Embryonic facial prominence (tissue), 1 donor: ENCODE data around the gene CADM2.
"Not testable (repeated sequence)": the region's sequence is repeated elsewhere in the genome, so short reads cannot be mapped to it uniquely, and the experiment has no call there.

Experiments
- DNase-seq: peaks from one replicate; pipeline ENCODE4 v3.0.0-alpha.2; 2016; ENCODE audit errors: extremely low spot score

CADM2 gene

DNA sequence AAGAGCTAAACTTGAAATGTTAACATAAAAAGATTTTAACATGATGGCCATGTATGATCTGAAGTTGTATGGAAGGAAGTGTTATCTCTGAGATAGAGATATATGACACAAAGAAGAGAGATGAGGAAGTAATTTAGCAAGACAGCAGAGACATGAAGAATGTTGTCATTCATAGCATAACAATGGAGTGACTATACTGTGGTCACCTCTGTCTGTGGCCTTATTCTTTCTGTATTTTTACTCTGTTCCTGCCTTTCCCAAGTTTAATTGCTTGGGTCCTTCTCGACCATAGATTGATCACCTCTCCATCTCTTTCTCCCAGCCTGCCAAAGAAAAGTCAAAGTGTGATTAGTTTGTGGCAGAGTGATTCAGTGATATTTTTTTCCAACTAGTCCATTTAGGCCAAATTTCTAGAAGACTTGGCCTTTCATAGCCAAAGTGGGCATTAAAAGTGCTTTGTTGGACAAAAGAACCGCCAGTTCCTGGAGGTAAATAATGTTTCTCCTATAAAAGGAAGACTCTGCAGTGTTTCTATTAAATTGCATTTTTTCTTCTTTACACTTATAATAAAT lies 711.9 kb downstream of the CADM2 start:
- no peak for DNase-seq

- DNase-seq: no peak
Measured at GRCh38 chr3:85672761-85673160, 714.0 kb downstream of the CADM2 start.

DNA sequence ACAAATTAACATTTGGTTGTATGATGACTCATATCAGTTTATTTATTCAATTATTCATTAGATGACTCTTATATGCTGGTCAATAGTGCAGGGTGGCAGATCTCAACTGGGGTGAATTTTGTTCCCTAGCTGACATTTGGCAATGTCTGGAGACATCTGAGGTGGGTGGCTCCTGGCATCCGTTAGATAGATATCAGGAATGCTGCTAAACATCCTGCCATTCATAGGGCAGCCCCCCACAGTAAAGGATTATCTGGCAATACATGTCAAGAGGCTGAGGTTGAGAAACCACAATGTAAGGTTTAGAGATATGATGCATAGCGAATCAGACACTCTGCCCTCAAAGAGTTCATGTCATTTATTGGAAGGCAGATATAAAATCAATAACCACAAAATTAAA lies 719.9 kb downstream of the CADM2 start:
- DNase-seq: no peak

DNA sequence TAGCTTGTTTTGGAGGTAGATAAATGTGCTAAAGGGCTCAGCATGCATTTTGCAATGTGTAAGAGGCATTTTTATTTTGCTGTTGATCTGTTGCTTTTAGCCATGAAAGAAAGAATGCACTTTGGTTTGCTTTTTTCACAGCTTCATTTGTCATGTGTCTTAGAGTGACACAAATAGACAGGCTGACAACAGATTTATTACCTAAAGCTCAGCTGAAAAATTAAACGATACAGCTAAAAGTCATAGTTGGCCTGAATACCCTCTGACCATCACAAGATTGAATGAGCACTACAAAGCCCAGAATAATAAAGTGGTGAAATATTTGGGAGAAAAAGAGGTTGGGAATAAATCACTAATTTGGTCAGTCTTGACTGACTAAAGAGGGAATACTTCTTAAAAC lies 723.1 kb downstream of the CADM2 start:
- DNase-seq: no peak

- DNase-seq: no peak
Measured at GRCh38 chr3:85691196-85691595, 732.4 kb downstream of the CADM2 start.

DNA sequence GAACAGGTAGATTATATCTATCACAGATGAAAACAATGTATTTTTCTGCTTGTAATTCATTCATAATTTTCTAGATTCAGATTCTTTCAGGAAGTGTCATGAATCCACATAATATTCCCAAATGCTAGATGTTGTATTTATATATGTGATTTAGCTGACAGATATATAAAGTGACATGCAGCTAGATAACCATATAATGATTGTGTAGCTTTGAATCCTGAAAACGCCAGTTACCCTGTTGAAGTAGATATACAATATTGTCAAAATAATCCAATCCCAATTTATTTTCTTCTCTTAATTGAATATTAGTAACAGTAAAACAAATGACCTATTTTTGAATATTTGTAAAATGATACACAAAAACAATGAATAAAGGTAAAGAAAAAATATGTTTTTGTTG lies 738.4 kb downstream of the CADM2 start:
- no peak for DNase-seq

- DNase-seq: no peak
Measured at GRCh38 chr3:85706130-85706529, 747.3 kb downstream of the CADM2 start.

DNA sequence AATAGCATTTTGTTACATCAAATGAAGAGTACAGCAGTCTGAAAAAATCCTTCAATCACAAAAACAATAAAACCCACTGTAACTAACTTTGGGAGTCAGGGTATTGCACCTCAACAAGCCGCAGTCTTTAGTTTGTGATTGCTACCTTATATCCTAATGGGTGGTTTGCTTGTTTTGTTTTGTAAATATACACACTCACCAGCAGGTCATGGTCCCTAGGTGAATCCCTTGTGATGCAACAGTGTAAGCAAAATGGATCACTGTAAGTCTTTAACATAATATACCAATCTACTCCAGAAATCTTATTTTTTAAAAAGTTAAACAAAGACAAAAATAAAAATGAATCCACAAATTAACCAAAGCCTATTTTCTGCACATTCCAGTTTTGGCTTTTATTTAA lies 749.5 kb downstream of the CADM2 start:
- DNase-seq: not testable (repeated sequence)

GRCh38 chr3:85709346-85709892 lies 750.6 kb downstream of the CADM2 start:
- no peak for DNase-seq

GRCh38 chr3:85710490-85710889 lies 751.7 kb downstream of the CADM2 start:
- DNase-seq: no peak

DNA sequence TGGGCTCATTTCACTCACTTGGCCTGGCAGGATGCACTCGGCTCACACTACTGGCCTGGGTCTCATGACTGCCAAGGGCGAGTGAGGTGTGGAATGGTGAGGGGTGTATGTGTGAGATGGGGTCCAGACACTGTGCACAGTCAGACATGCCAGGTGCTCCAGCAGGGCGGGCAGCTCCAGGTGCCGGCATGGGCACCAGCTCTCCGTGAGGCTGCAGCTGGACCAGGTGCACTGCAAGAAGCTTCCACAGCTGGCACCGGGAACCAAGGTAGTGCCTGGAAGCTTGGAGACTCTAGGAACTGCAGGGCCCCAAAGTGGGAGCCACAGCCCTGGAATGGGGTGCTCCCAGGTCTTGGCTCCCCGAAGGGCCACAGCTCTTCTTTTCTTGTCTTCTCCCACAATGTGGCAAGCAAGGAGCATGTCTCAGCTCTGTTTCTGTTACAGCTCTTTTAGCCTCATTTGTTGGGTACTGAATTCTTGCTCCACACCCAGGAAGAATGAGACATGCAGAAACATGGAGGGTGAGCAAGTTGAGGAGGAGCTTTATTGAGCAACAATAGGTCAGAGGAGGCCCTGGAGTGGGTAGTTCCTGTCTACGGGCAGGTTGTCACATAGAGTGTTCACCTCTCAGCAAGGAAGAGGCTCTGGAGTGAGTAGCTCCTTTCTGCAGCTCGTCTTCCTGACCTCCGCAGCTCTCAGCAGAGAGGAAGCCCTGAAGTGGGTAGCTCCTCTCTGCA lies 762.8 kb downstream of the CADM2 start:
- no peak for DNase-seq

DNA sequence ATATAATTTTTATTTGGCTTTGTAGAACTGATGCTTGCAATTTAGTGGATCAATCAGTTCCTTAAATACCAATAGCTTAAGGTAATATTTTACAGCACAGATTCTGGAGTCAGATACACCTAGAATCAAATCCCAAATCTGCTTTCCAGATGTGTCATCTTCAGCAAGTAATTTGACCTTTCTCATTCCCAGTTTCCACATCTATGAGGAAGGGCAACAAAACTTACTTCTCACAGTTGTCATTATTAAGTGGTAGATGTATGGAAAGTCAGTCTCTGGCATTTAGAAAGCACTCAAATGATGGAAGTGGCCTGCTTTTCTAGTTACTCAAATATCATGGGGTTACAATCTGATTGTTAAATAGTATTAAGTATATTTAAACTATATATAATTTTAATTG lies 767.0 kb downstream of the CADM2 start:
- DNase-seq: no peak

- no peak for DNase-seq
Measured at GRCh38 chr3:85726241-85726640, 767.5 kb downstream of the CADM2 start.

DNA sequence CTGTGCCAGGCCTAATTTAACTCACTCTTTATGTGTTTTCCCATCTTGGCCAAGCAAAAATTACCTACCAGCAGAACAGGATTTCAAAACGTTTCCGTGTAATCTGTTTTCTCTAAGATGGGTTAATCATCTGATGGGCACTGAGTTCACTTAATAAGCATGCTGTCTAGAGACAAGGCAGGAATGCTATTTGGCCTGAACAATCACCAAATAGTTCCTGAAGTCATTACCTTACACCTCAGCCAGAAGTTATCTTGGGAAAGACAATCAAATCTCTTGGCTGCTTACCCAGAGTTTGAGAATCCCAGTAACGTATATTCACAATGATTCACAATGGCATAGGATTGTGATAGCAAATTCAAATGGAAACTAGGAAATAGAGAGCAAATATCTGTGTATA lies 779.1 kb downstream of the CADM2 start:
- no peak for DNase-seq

DNA sequence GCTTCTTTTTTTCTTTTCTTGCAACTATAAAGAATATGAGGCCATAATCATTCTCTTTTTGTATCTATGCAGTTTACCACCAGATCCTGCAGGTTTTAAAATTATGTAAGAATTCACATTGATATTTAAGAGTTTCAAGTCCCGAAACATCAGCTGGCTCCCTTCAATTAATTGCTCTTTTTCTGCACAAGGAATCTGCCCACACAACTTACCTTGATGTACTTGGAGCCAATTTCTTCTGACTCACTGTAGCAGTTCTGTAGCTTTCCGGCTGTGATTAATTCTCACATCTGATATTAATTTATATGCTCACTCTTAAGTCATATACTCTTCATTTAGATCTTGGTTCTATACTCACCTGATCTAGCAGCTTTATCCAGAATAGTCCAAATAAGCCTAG lies 781.8 kb downstream of the CADM2 start:
- no peak for DNase-seq

DNA sequence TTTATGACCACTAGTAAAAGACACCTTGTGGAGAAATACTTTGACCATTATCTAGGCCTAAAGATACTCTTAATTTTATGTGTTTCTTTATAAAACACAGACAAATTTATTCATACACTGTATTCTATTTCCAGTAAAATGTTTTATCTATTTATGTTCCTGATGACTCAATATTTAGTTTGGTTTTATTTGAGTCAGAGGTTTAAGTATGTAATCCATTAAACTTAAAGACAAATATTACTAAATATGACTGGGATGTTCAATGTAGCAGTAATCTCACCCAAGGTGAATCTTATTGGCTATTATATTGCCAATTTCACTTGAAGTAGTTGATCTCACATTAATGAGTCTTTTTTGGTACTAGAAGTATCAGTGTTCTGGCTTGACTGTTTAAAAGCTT lies 799.7 kb downstream of the CADM2 start:
- no peak for DNase-seq

- no peak for DNase-seq
Measured at GRCh38 chr3:85760342-85760741, 801.6 kb downstream of the CADM2 start.

DNA sequence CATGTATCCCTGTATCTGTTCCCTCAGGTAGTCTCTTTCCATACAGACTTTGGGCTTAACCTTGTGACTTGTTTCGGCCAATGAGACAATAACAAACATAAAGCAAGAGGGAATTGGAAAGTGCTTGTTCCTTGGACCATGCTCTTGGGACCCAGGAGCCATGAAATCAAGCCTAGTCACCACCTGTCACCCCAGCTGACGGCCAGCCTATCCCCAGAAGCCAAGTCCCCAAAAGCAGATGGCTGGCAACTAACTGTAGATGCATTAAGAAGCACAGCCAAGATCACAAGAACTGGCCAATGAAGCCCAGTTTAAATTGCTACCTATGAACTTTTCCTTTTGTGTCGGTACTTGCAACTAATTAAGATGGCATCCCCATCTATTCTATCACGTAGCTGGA lies 822.0 kb downstream of the CADM2 start:
- no peak for DNase-seq

DNA sequence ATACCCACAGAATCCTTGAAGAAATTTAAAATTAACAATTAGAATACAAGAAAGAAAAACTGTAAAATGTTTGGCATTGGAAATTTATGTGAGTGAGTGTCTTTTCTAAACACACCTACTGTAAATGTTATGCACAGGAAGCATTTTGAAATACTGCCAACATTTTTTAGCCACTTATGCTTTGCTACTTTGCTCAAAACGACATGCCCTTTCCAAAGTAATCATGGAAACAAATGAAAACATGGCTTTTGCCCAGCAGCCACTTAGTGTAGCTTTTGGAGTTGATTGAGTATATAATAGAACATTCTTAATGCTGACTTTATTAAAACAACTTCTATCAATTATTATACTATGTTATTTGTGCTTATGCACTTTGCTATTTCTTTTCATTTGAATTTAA lies 823.0 kb downstream of the CADM2 start:
- DNase-seq: no peak

GRCh38 chr3:85783291-85783690 lies 824.5 kb downstream of the CADM2 start:
- no peak for DNase-seq

GRCh38 chr3:85785766-85786165 lies 827.0 kb downstream of the CADM2 start:
- no peak for DNase-seq

DNA sequence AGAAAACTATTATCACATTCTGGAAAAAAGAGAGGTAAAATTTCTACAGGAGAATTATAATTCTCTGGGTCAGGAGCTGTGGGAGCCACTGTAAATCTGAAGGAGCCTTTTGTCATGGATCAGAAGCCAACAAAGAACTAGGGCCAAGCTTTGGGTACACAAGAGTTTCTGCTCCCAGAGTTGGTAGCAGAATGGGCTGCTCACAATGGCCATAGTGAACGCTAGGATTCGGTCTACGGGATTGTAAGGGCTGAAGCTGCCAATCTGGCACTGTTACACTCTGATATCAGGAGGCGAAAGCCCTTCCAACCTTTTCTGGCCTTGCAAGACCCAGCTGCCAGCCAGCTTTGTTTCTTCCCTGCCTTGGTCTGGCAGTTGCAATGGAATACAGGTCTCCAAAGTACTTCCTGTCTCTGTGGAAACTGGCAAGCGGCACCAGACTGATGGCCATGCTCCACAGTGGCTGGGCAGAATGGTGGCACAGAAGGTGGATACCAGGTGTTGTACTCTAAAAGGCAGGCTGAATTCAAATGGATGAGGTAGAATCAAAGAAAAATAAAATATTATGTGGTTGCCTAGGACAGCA lies 831.7 kb downstream of the CADM2 start:
- no peak for DNase-seq

DNA sequence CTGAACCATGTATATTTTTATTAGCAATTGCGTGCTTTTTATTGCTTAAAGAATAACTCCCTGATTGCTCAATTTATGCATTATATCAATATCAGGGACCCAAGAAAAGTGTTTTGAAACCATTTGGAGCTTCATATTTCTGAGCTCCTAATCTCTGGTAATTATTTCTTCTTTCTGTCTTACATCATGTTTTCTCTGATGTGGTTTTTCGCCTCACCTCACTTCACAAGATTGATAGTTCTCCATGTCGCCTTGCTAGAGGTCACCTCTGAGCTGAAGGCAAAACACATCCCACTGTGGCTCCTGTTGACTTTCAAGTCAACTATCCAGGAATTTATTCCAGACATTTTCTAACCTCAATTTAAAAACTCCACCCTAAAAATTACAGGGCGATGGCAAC lies 837.4 kb downstream of the CADM2 start:
- no peak for DNase-seq
